Measurements from ENCODE around the gene PCDHB11. TPM values are rescaled to one million over a fixed set of nuclear protein-coding genes. Genes with fewer than 3 reads are reported as not detected.
"Not testable (repeated sequence)": the region's sequence is repeated elsewhere in the genome, so short reads cannot be mapped to it uniquely, and the experiment has no call there.

The PCDHB11 gene
- total RNA-seq, 2 donors from 2014 or later = not detected

- H3K36me3 Mint-ChIP-seq (ENCODE audit: insufficient read depth in 2 of 2) = peaks cover 11 to 28% of the 10 kb centered on the region in 2 donors
- H3K27me3 Mint-ChIP-seq (ENCODE audit: low read depth) = peaks cover 52% of the 10 kb centered on the region
- no peaks in the 10 kb centered on the region for H3K4me1 Mint-ChIP-seq (ENCODE audit: low read depth)
- DNase-seq (no peak), ATAC-seq (replicated peaks in 1 of 2) (no peak)
- no peak overlapping the region for H3K4me3 Mint-ChIP-seq
- peaks cover 10 to 11% of the 10 kb centered on the region in 2 donors for H3K9me3 Mint-ChIP-seq
- H3K27ac Mint-ChIP-seq = no peak overlapping the region
These were observed 3.1 kb upstream of the PCDHB11 start for GRCh38 chr5:141196363-141196762.

- not testable (repeated sequence) for H3K4me1 Mint-ChIP-seq (ENCODE audit: low read depth); H3K27ac Mint-ChIP-seq; DNase-seq; ATAC-seq (replicated peaks in 1 of 2); H3K4me3 Mint-ChIP-seq
- Mint-ChIP-seq H3K36me3 (ENCODE audit: insufficient read depth in 2 of 2) (peaks cover 6 to 22% of the 10 kb centered on the region in 2 donors), H3K9me3 (peaks cover 11% of the 10 kb centered on the region in 2 donors), H3K27me3 (ENCODE audit: low read depth) (peaks cover 31% of the 10 kb centered on the region)
These were observed 1.7 kb downstream of the PCDHB11 start for GRCh38 chr5:141201126-141201525.

GRCh38 chr5:141201646-141202045 is 2.2 kb downstream of the PCDHB11 start:
- not testable (repeated sequence) for DNase-seq; H3K4me1 Mint-ChIP-seq (ENCODE audit: low read depth); H3K27ac Mint-ChIP-seq; H3K4me3 Mint-ChIP-seq; ATAC-seq (replicated peaks in 1 of 2)
- Mint-ChIP-seq H3K36me3 (ENCODE audit: insufficient read depth in 2 of 2) (peaks cover 5 to 20% of the 10 kb centered on the region in 2 donors), H3K27me3 (ENCODE audit: low read depth) (peaks cover 35% of the 10 kb centered on the region), H3K9me3 (peaks cover 7 to 11% of the 10 kb centered on the region in 2 donors)

DNA sequence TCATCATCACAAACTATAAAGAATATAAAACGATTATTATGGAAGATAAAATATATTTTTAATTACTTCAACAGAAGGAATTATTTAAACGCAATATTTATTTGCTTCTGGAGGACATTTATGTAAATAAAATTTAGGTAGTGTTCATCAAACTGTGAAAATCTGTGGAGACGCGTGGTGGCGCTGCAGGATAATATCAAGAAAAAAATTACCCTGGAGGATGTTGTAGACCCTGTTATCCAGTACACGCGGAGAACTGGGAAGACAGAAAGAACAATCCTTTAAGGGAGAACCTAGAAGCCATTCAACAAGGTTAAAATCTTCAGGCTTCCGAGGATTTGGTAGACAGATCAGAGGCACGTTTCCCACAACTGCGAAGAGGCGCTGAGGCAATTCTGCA is 9.1 kb downstream of the PCDHB11 start, which contains the start of gene PCDHB12:
Gene PCDHB12, plus strand, starts transcription at position 242 of the 400 bp plus-strand sequence. CDS start 189 bp downstream, outside the sequence.
- Mint-ChIP-seq H3K36me3 (ENCODE audit: insufficient read depth in 2 of 2) (peaks cover 2 to 6% of the 10 kb centered on the region in 2 donors), H3K27ac (no peak within 1 kb of the TSS), H3K4me1 (ENCODE audit: low read depth) (no peaks in the 10 kb centered on the region), H3K9me3 (no peaks in the 10 kb centered on the region), H3K4me3 (no peak within 1 kb of the TSS), H3K27me3 (ENCODE audit: low read depth) (peaks cover 47% of the 10 kb centered on the region)
- DNase-seq (no peak), ATAC-seq (replicated peaks in 1 of 2) (no peak)

DNA sequence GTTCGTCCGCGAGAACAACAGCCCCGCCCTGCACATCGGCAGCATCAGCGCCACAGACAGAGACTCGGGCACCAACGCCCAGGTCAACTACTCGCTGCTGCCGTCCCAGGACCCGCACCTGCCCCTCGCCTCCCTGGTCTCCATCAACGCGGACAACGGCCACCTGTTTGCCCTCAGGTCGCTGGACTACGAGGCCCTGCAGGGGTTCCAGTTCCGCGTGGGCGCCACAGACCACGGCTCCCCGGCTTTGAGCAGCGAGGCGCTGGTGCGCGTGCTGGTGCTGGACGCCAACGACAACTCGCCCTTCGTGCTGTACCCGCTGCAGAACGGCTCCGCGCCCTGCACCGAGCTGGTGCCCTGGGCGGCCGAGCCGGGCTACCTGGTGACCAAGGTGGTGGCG is 10.9 kb downstream of the PCDHB11 start:
- H3K9me3 Mint-ChIP-seq; H3K27ac Mint-ChIP-seq; ATAC-seq (replicated peaks in 1 of 2); DNase-seq; H3K4me3 Mint-ChIP-seq; H3K4me1 Mint-ChIP-seq (ENCODE audit: low read depth): not testable (repeated sequence)
- peaks cover 8 to 12% of the 10 kb centered on the region in 2 donors for H3K36me3 Mint-ChIP-seq (ENCODE audit: insufficient read depth in 2 of 2)
- H3K27me3 Mint-ChIP-seq (ENCODE audit: low read depth) = peaks cover 51% of the 10 kb centered on the region

DNA sequence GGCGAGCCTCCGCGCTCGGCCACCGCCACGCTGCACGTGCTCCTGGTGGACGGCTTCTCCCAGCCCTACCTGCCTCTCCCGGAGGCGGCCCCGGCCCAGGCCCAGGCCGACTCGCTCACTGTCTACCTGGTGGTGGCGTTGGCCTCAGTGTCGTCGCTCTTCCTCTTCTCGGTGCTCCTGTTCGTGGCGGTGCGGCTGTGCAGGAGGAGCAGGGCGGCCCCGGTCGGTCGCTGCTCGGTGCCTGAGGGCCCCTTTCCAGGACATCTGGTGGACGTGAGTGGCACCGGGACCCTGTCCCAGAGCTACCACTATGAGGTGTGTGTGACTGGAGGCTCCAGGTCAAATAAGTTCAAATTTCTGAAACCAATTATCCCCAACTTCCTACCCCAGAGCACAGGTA is 11.4 kb downstream of the PCDHB11 start:
- not testable (repeated sequence) for H3K9me3 Mint-ChIP-seq; H3K4me1 Mint-ChIP-seq (ENCODE audit: low read depth); ATAC-seq (replicated peaks in 1 of 2); DNase-seq; H3K27ac Mint-ChIP-seq; H3K4me3 Mint-ChIP-seq
- peaks cover 8 to 12% of the 10 kb centered on the region in 2 donors for H3K36me3 Mint-ChIP-seq (ENCODE audit: insufficient read depth in 2 of 2)
- H3K27me3 Mint-ChIP-seq (ENCODE audit: low read depth) = peaks cover 51% of the 10 kb centered on the region

DNA sequence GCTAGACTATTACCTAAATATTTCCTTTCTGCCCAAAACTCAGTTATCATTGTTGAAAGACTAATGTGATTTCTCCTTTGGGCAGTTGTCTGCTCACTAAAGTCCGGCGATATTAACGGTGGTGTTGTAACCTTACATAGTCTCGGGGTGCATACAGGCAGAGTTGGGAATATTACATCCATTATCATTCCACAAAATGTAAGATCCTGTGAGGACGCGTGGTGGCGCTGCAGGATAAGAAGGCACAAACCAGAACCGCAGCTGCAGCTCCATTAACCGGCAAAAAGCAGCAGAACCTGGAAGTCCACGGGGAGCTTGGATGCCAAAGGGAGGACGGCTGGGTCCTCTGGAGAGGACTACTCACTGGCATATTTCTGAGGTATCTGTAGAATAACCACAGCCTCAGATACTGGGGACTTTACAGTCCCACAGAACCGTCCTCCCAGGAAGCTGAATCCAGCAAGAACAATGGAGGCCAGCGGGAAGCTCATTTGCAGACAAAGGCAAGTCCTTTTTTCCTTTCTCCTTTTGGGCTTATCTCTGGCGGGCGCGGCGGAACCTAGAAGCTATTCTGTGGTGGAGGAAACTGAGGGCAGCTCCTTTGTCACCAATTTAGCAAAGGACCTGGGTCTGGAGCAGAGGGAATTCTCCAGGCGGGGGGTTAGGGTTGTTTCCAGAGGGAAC is 14.4 kb downstream of the PCDHB11 start, which contains the start of gene PCDHB13:
Gene PCDHB13, plus strand, starts transcription at position 264 of the 684 bp plus-strand sequence. Its CDS starts 205 bp downstream, at position 469.
- H3K9me3 Mint-ChIP-seq = peaks cover 7 to 11% of the 10 kb centered on the region in 2 donors
- not testable (repeated sequence) for H3K4me1 Mint-ChIP-seq (ENCODE audit: low read depth); ATAC-seq (replicated peaks in 1 of 2); H3K27ac Mint-ChIP-seq; H3K4me3 Mint-ChIP-seq
- peaks cover 42% of the 10 kb centered on the region for H3K27me3 Mint-ChIP-seq (ENCODE audit: low read depth)
- peak; percentile 10 to 17 for DNase-seq
- peaks cover 11 to 15% of the 10 kb centered on the region in 2 donors for H3K36me3 Mint-ChIP-seq (ENCODE audit: insufficient read depth in 2 of 2)

GRCh38 chr5:141214583-141214982 is 15.2 kb downstream of the PCDHB11 start:
- Mint-ChIP-seq H3K27me3 (ENCODE audit: low read depth) (peaks cover 34% of the 10 kb centered on the region), H3K36me3 (ENCODE audit: insufficient read depth in 2 of 2) (peaks cover 12 to 15% of the 10 kb centered on the region in 2 donors), H3K9me3 (peaks cover 7 to 14% of the 10 kb centered on the region in 2 donors)
- not testable (repeated sequence) for ATAC-seq (replicated peaks in 1 of 2); H3K4me1 Mint-ChIP-seq (ENCODE audit: low read depth); H3K27ac Mint-ChIP-seq; DNase-seq; H3K4me3 Mint-ChIP-seq

GRCh38 chr5:141215504-141215903 is 16.1 kb downstream of the PCDHB11 start:
- ATAC-seq (replicated peaks in 1 of 2); H3K4me1 Mint-ChIP-seq (ENCODE audit: low read depth); H3K27ac Mint-ChIP-seq; DNase-seq; H3K4me3 Mint-ChIP-seq: not testable (repeated sequence)
- Mint-ChIP-seq H3K27me3 (ENCODE audit: low read depth) (peaks cover 28% of the 10 kb centered on the region), H3K9me3 (peaks cover 7 to 16% of the 10 kb centered on the region in 2 donors), H3K36me3 (ENCODE audit: insufficient read depth in 2 of 2) (peaks cover 13 to 14% of the 10 kb centered on the region in 2 donors)

GRCh38 chr5:141216035-141216434 is 16.6 kb downstream of the PCDHB11 start:
- Mint-ChIP-seq H3K36me3 (ENCODE audit: insufficient read depth in 2 of 2) (peaks cover 11 to 12% of the 10 kb centered on the region in 2 donors), H3K27me3 (ENCODE audit: low read depth) (peaks cover 24% of the 10 kb centered on the region), H3K9me3 (peaks cover 7 to 16% of the 10 kb centered on the region in 2 donors)
- DNase-seq; H3K4me1 Mint-ChIP-seq (ENCODE audit: low read depth); H3K27ac Mint-ChIP-seq; H3K4me3 Mint-ChIP-seq; ATAC-seq (replicated peaks in 1 of 2): not testable (repeated sequence)

GRCh38 chr5:141223112-141223783 is 23.8 kb downstream of the PCDHB11 start, which contains the start of gene PCDHB14:
Gene PCDHB14 (plus strand): TSS chr5:141223343. CDS start chr5:141223506, 163 bp downstream.
- DNase-seq (no peak), ATAC-seq (replicated peaks in 1 of 2) (no peak)
- H3K27me3 Mint-ChIP-seq (ENCODE audit: low read depth) = peaks cover 15% of the 10 kb centered on the region
- no peaks in the 10 kb centered on the region for H3K4me1 Mint-ChIP-seq (ENCODE audit: low read depth)
- H3K36me3 Mint-ChIP-seq (ENCODE audit: insufficient read depth in 2 of 2) = peaks cover 3 to 7% of the 10 kb centered on the region in 2 donors
- H3K4me3 Mint-ChIP-seq = peak within 1 kb of the TSS; percentile 5 to 23
- peaks cover under 1 to 11% of the 10 kb centered on the region in 2 donors for H3K9me3 Mint-ChIP-seq
- no peak within 1 kb of the TSS for H3K27ac Mint-ChIP-seq

- not testable (repeated sequence) for H3K4me3 Mint-ChIP-seq; H3K27ac Mint-ChIP-seq; ATAC-seq (replicated peaks in 1 of 2); DNase-seq; H3K9me3 Mint-ChIP-seq; H3K36me3 Mint-ChIP-seq (ENCODE audit: insufficient read depth in 2 of 2); H3K4me1 Mint-ChIP-seq (ENCODE audit: low read depth)
- H3K27me3 Mint-ChIP-seq (ENCODE audit: low read depth) = peaks cover 15% of the 10 kb centered on the region
These were observed 25.4 kb downstream of the PCDHB11 start for GRCh38 chr5:141224844-141225243.

DNA sequence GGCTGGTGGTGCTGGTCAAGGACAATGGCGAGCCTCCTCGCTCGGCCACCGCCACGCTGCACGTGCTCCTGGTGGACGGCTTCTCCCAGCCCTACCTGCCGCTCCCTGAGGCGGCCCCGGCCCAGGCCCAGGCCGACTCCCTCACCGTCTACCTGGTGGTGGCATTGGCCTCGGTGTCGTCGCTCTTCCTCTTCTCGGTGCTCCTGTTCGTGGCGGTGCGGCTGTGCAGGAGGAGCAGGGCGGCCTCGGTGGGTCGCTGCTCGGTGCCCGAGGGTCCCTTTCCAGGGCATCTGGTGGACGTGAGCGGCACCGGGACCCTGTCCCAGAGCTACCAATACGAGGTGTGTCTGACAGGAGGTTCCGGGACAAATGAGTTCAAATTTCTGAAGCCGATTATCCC is 26.0 kb downstream of the PCDHB11 start:
- H3K27ac Mint-ChIP-seq; DNase-seq; H3K4me1 Mint-ChIP-seq (ENCODE audit: low read depth); ATAC-seq (replicated peaks in 1 of 2); H3K9me3 Mint-ChIP-seq; H3K36me3 Mint-ChIP-seq (ENCODE audit: insufficient read depth in 2 of 2); H3K4me3 Mint-ChIP-seq: not testable (repeated sequence)
- peaks cover 15% of the 10 kb centered on the region for H3K27me3 Mint-ChIP-seq (ENCODE audit: low read depth)

Measured in activated T-cell treated with anti-CD3 and anti-CD28 coated beads, Interleukin-2, amount 50 U/mL, for 72 hours (primary cell).